Femur (tissue), 1 donor: ENCODE results near the gene RHEX.
"Not testable (repeated sequence)": the region's sequence is repeated elsewhere in the genome, so short reads cannot be mapped to it uniquely, and the experiment has no call there.

Source experiments
- DNase-seq: peaks from one replicate; pipeline ENCODE4 v3.0.0-alpha.2; 2017

Gene RHEX

GRCh38 chr1:206060844-206061243 lies 7.9 kb downstream of the RHEX start:
- no peak for DNase-seq

GRCh38 chr1:206062464-206062863 lies 9.5 kb downstream of the RHEX start:
- DNase-seq: no peak

GRCh38 chr1:206064001-206064400 lies 11.0 kb downstream of the RHEX start:
- DNase-seq: not testable (repeated sequence)

GRCh38 chr1:206064501-206064900 lies 11.5 kb downstream of the RHEX start:
- DNase-seq: not testable (repeated sequence)

- no peak for DNase-seq
Measured at GRCh38 chr1:206065547-206066145, 12.7 kb downstream of the RHEX start.

- no peak for DNase-seq
Measured at GRCh38 chr1:206066479-206067171, 13.7 kb downstream of the RHEX start.

GRCh38 chr1:206067486-206068227 lies 14.7 kb downstream of the RHEX start:
- DNase-seq: no peak

GRCh38 chr1:206068314-206068713 lies 15.3 kb downstream of the RHEX start:
- DNase-seq: no peak

GRCh38 chr1:206070627-206071304 lies 17.8 kb downstream of the RHEX start:
- no peak for DNase-seq

- DNase-seq: no peak
Measured at GRCh38 chr1:206074839-206075238, 21.9 kb downstream of the RHEX start.

GRCh38 chr1:206075786-206076755 lies 23.1 kb downstream of the RHEX start:
- no peak for DNase-seq

GRCh38 chr1:206079135-206079534 lies 26.2 kb downstream of the RHEX start:
- DNase-seq: no peak

GRCh38 chr1:206080026-206080820 lies 27.2 kb downstream of the RHEX start:
- DNase-seq: no peak

GRCh38 chr1:206081856-206082255 lies 28.9 kb downstream of the RHEX start:
- no peak for DNase-seq

- DNase-seq: no peak
Measured at GRCh38 chr1:206082831-206083695, 30.1 kb downstream of the RHEX start.

GRCh38 chr1:206083750-206084149 lies 30.8 kb downstream of the RHEX start:
- DNase-seq: no peak

- no peak for DNase-seq
Measured at GRCh38 chr1:206087091-206087490, 34.1 kb downstream of the RHEX start.

GRCh38 chr1:206089341-206089740 lies 36.4 kb downstream of the RHEX start:
- no peak for DNase-seq

- no peak for DNase-seq
Measured at GRCh38 chr1:206094024-206094423, 41.1 kb downstream of the RHEX start.

- no peak for DNase-seq
Measured at GRCh38 chr1:206097381-206097780, 44.4 kb downstream of the RHEX start.
